Thyroid gland (tissue), 4 donors: ENCODE results near the gene OOSP2. TPM values are rescaled to one million over a fixed set of nuclear protein-coding genes. Genes with fewer than 3 reads are reported as not detected.

ENCODE experiments used
- DNase-seq, 2 donors: peaks; one replicate each; pipeline ENCODE4 v3.0.0-alpha.2; 2019
- H3K27ac ChIP-seq, 3 donors: fragments of 200-600 bp; sonication (generic); 1 replicate in 2 of 3; 2 replicates in 1 of 3; pipeline ENCODE4 v1.5.1; 2016 to 2019; ENCODE audit warnings: mild to moderate bottlenecking in 1 of 3, moderate library complexity in 1 of 3
- H3K27me3 ChIP-seq: fragments of 200-600 bp; sonication (generic); one replicate; pipeline ENCODE4 v1.5.1; 2019
- H3K36me3 ChIP-seq, 2 donors: fragments of 200-600 bp; sonication (generic); one replicate each; pipeline ENCODE4 v1.5.1; 2016 to 2019
- H3K4me1 ChIP-seq, 2 donors: fragments of 200-600 bp; sonication (generic); one replicate each; pipeline ENCODE4 v1.5.1; 2017 to 2019
- H3K4me3 ChIP-seq, 3 donors: fragments of 200-600 bp; sonication (generic); replicated peaks in 1 of 3; 1 replicate in 2 of 3; 2 replicates in 1 of 3; pipeline ENCODE4 v1.5.1; 2016; ENCODE audit warnings: mild to moderate bottlenecking in 1 of 3
- H3K9me3 ChIP-seq: fragments of 200-600 bp; sonication (generic); one replicate; pipeline ENCODE4 v1.5.1; 2017
- POLR2A ChIP-seq, 2 donors: fragments of 450-650 bp; IDR thresholded peaks; one replicate each; pipeline ENCODE4 v1.6.1; 2017; ENCODE audit warnings: antibody characterized with exemption in 2 of 2, mild to moderate bottlenecking in 2 of 2, moderate library complexity in 1 of 2
- WGBS, 2 donors: methylation state at CpG; one replicate each; pipeline ENCODE4 v1.1.5; 2017; 5-methylcytosine and 5-hydroxymethylcytosine counted together
- intact Hi-C: fragments of 100-400 bp; cut with DNase I; formaldehyde crosslinking; loops from one replicate; pipeline ENCODE4 v1.15.1; 2023
- total RNA-seq, 4 donors: library from RNA; depleted of rRNA; stranded (reverse); fragments of >200 nt; gene quantifications; one replicate each; pipeline ENCODE4 v1.2.3, GENCODE V29; 2016
- TF ChIP-seq, protein P1 (sequence below), 6 experiments: fragments of 200-600 bp in 3 of 6; fragments of 450-650 bp in 3 of 6; sonication (generic) in 3 of 6; IDR thresholded peaks; one replicate each; pipeline ENCODE4 v1.5.1; 2016 to 2019; ENCODE audit warnings: antibody characterized with exemption in 6 of 6, mild to moderate bottlenecking in 2 of 6, inconsistent platforms in 1 of 6, moderate library complexity in 1 of 6

The OOSP2 gene, protein sequence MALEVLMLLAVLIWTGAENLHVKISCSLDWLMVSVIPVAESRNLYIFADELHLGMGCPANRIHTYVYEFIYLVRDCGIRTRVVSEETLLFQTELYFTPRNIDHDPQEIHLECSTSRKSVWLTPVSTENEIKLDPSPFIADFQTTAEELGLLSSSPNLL
- total RNA-seq: not detected

DNA sequence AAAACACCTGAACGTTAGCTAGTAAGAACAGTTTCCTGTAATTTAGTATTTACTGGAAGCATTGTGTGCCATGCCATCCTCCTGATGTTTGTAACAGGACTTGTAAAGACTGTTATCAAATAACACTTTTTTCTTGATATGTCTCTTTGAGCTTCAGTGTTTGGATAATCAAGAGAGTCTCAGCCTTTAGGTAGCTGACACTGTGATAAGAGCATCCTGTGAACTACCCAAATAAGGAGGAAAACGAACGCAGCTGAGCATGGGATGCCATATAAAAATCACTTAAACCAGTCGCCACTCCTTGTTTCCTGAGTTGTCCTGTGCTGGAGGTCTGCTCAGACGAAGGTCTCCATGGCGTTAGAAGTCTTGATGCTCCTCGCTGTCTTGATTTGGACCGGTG lies at the start of gene OOSP2:
TSS of gene OOSP2 (plus strand) at position 301 of the 400 bp plus-strand sequence. CDS start at position 352, 51 bp downstream.
- DNase-seq: no peak
- no peak for TF ChIP-seq POLR2A (IDR thresholded peaks at IDR 0.05)
- TF ChIP-seq, protein P1, sequence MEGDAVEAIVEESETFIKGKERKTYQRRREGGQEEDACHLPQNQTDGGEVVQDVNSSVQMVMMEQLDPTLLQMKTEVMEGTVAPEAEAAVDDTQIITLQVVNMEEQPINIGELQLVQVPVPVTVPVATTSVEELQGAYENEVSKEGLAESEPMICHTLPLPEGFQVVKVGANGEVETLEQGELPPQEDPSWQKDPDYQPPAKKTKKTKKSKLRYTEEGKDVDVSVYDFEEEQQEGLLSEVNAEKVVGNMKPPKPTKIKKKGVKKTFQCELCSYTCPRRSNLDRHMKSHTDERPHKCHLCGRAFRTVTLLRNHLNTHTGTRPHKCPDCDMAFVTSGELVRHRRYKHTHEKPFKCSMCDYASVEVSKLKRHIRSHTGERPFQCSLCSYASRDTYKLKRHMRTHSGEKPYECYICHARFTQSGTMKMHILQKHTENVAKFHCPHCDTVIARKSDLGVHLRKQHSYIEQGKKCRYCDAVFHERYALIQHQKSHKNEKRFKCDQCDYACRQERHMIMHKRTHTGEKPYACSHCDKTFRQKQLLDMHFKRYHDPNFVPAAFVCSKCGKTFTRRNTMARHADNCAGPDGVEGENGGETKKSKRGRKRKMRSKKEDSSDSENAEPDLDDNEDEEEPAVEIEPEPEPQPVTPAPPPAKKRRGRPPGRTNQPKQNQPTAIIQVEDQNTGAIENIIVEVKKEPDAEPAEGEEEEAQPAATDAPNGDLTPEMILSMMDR (IDR thresholded peaks at IDR 0.05): no peak
- H3K27me3 ChIP-seq: no peaks in the 10 kb centered on the region
- no peaks in the 10 kb centered on the region for H3K36me3 ChIP-seq
- no peak within 1 kb of the TSS for H3K27ac ChIP-seq
- intact Hi-C loops: no loop called here
- H3K4me1 ChIP-seq: no peaks in the 10 kb centered on the region
- no peaks in the 10 kb centered on the region for H3K9me3 ChIP-seq
- WGBS, 2 donors: 75 to 87% methylated on average over 8 of the region's 8 CpGs
- no peak within 1 kb of the TSS for H3K4me3 ChIP-seq

DNA sequence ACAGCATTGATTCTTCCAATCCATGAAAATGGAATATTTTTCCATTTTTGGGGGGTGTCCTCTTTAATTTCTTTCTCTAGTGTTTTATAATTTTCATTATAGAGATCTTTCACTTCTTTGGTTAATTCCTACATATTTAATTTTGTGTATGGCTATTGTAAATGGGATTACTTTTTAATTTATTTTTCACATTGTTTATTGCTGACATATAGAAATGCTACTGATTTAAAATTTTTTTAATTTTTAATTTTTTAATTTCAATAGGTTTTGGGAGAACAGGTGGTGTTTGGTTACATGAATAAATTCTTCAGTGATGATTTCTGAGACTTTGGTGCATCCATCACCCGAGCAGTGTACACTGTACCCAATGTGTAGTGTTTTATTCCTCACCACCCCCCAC lies 49.8 kb upstream of the OOSP2 start:
- WGBS, 2 donors: 74 to 77% methylated on average over 1 of the region's 1 CpG
- intact Hi-C loops: no loop called here
- no peak for DNase-seq
- Histone ChIP-seq H3K9me3 (no peaks in the 10 kb centered on the region), H3K27me3 (no peaks in the 10 kb centered on the region), H3K36me3 (no peaks in the 10 kb centered on the region), H3K27ac (no peak overlapping the region), H3K4me3 (no peak overlapping the region), H3K4me1 (no peaks in the 10 kb centered on the region)
- TF ChIP-seq POLR2A (IDR thresholded peaks at IDR 0.05): no peak
- TF ChIP-seq, protein P1 (IDR thresholded peaks at IDR 0.05): no peak

DNA sequence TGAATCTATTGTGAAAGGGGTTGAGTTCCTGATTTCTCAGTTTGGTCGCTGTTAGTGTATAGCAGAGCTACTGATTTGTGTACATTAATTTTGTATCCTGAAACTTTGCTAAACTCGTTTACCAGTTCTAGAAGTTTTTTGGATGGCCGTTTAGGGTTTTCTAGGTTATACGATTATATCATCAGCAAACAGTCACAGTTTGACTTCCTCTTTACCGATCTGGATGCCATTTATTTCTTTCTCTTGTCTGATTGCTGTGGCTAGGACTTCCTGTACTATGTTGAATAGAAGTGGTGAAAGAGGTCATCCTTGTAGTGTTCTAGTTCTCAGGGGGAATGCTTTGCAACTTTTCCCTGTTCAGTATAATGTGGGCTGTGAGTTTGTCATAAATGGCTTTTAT lies 47.8 kb upstream of the OOSP2 start:
- Histone ChIP-seq H3K27me3 (no peaks in the 10 kb centered on the region), H3K9me3 (no peaks in the 10 kb centered on the region), H3K4me3 (no peak overlapping the region), H3K27ac (no peak overlapping the region), H3K36me3 (no peaks in the 10 kb centered on the region), H3K4me1 (no peaks in the 10 kb centered on the region)
- intact Hi-C loops: no loop called here
- WGBS, 2 donors: 68 to 71% methylated on average over 5 of the region's 5 CpGs
- no peak for TF ChIP-seq POLR2A (IDR thresholded peaks at IDR 0.05)
- TF ChIP-seq, protein P1 (IDR thresholded peaks at IDR 0.05): no peak
- DNase-seq: no peak

DNA sequence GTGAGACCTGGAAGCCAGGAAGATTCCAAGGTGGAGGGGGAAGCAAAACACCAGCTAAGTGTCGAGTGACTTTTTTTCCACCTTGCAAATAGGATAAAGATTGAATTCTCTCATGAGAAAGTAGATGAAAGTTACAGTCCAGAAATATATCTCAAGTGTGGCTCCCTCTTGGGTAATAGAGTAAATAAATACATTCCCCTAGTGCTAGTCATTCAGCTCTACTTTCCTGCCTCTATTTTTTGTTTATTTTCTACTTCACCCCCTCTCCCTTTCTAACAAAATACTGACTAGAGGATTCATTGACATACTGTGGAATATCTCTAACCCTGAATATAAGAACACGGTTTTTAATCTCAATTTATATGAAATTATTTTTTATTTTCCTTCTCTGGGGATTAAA lies 42.4 kb upstream of the OOSP2 start:
- H3K4me3 ChIP-seq: no peak overlapping the region
- H3K36me3 ChIP-seq: no peaks in the 10 kb centered on the region
- H3K27me3 ChIP-seq: no peaks in the 10 kb centered on the region
- intact Hi-C loops: no loop called here
- DNase-seq: no peak
- no peak overlapping the region for H3K27ac ChIP-seq
- no peaks in the 10 kb centered on the region for H3K4me1 ChIP-seq
- no peaks in the 10 kb centered on the region for H3K9me3 ChIP-seq
- TF ChIP-seq, protein P1 (IDR thresholded peaks at IDR 0.05): no peak
- WGBS, 2 donors: 61 to 75% methylated on average over 2 of the region's 2 CpGs

DNA sequence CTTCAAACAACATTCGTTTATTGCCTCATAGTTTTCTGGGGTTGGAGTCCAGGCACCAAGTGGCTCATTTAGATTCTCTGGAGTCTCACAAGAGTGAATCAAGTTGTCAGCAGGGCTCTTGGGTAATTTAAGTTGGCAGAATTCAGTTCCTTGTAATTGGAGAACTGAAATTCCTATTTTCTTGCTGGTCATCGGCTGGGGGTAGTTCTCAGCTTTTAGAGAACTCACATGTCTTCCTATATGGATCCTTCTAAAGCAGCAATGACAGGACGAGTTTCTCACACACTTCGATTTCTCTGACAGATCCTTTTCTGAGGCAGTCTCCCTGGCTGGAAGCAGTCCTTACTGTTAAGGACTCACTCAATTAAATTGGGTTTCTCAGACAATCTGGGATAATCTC lies 40.5 kb upstream of the OOSP2 start:
- Histone ChIP-seq H3K4me3 (no peak overlapping the region), H3K4me1 (no peaks in the 10 kb centered on the region), H3K27ac (no peak overlapping the region), H3K9me3 (no peaks in the 10 kb centered on the region), H3K27me3 (no peaks in the 10 kb centered on the region), H3K36me3 (no peaks in the 10 kb centered on the region)
- no peak for TF ChIP-seq POLR2A (IDR thresholded peaks at IDR 0.05)
- TF ChIP-seq, protein P1 (IDR thresholded peaks at IDR 0.05): no peak
- 58 to 65% methylated on average over 4 of the region's 4 CpGs for WGBS, 2 donors
- intact Hi-C loops: no loop called here
- no peak for DNase-seq
